ENCODE data around the gene NXF3.
"Not testable (repeated sequence)": the region's sequence is repeated elsewhere in the genome, so short reads cannot be mapped to it uniquely, and the experiment has no call there.

NXF3 gene, protein sequence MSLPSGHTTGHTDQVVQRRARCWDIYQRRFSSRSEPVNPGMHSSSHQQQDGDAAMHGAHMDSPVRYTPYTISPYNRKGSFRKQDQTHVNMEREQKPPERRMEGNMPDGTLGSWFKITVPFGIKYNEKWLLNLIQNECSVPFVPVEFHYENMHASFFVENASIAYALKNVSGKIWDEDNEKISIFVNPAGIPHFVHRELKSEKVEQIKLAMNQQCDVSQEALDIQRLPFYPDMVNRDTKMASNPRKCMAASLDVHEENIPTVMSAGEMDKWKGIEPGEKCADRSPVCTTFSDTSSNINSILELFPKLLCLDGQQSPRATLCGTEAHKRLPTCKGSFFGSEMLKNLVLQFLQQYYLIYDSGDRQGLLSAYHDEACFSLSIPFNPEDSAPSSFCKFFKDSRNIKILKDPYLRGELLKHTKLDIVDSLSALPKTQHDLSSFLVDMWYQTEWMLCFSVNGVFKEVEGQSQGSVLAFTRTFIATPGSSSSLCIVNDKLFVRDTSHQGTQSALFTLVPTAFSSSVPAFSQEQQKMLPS

DNA sequence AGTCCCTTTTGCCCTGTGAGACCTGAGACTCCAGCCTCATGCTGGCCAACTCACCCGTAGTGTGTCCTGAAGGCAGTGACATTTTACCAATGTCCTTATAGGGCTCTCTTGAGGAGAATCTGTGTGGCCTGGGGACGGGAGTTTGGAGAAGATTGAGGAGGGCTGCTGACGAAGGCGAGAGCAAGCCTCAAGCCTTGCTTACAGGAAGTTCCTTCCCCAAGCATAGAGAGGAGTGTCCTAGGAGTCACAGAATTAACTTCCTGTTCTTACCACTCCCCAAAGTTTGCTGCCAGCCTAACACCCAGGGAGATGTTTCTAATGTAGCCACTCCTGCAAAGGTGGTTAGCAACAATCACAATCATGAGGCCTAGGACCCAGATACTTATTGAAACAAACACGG is at the start of gene NXF3:
Gene NXF3, minus strand, starts transcription at position 202 of the 400 bp plus-strand sequence. Its CDS starts 120 bp downstream, at position 82.
- ChIA-PET POLR2A (no interaction called here), CTCF (no interaction called here)
- TF ChIP-seq SP1 (IDR thresholded peaks at IDR 0.05): no peak
- no peak for TF ChIP-seq SUZ12 (IDR thresholded peaks at IDR 0.05)
- no peak for TF ChIP-seq CTBP1 (IDR thresholded peaks at IDR 0.05; ENCODE audit: borderline replicate concordance)
- TF ChIP-seq ARNT (IDR thresholded peaks at IDR 0.05): no peak
- TF ChIP-seq ZNF384 (IDR thresholded peaks at IDR 0.05): no peak
- no peak for TF ChIP-seq FOXM1 (IDR thresholded peaks at IDR 0.05; ENCODE audit: borderline replicate concordance)
- no peak for TF ChIP-seq L3MBTL2 (conservative IDR thresholded peaks at IDR 0.05)
- TF ChIP-seq FOXA1 (IDR thresholded peaks at IDR 0.05): no peak
- TF ChIP-seq, protein P1, sequence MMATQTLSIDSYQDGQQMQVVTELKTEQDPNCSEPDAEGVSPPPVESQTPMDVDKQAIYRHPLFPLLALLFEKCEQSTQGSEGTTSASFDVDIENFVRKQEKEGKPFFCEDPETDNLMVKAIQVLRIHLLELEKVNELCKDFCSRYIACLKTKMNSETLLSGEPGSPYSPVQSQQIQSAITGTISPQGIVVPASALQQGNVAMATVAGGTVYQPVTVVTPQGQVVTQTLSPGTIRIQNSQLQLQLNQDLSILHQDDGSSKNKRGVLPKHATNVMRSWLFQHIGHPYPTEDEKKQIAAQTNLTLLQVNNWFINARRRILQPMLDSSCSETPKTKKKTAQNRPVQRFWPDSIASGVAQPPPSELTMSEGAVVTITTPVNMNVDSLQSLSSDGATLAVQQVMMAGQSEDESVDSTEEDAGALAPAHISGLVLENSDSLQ (IDR thresholded peaks at IDR 0.05): no peak
- no peak for TF ChIP-seq TARDBP (IDR thresholded peaks at IDR 0.05)
- no peak for TF ChIP-seq ELF4 (IDR thresholded peaks at IDR 0.05)
- TF ChIP-seq FOXK2 (IDR thresholded peaks at IDR 0.05): no peak
- TF ChIP-seq LEF1 (IDR thresholded peaks at IDR 0.05; ENCODE audit: borderline replicate concordance): no peak
- DNase-seq (ENCODE audit: extremely low spot score): no peak

DNA sequence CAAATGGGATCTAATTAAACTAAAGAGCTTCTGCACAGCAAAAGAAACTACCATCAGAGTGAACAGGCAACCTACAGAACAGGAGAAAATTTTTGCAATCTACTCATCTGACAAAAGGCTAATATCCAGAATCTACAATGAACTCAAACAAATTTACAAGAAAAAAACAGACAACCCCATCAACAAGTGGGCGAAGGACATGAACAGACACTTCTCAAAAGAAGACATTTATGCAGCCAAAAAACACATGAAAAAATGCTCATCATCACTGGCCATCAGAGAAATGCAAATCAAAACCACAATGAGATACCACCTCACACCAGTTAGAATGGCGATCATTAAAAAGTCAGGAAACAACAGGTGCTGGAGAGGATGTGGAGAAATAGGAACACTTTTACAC is 43.6 kb upstream of the NXF3 start:
- DNase-seq (ENCODE audit: extremely low spot score); POLR2A ChIA-PET: not testable (repeated sequence)

DNA sequence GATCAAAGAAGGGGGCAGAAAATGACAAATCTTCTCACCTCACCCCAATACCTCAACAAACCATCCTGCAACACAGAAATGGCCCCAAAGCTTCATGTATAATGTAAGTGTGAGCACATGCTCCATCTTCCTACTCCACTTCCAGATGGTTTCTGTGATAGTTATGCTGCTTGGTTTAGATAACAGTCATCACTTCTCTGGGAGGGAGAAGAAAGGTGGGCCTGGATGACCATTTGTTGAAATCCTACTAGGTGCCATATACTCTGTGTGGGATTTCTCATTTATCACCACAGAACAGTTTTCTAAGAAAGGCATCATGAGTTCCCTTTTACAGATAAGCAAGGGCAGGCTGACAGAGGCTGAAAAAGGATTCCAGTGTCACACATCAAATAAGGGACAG is 31.3 kb upstream of the NXF3 start:
- no peak for DNase-seq (ENCODE audit: extremely low spot score)

More for the DNA sequence above, 43.6 kb upstream of the NXF3 start:
- CTCF ChIA-PET: not testable (repeated sequence)

DNA sequence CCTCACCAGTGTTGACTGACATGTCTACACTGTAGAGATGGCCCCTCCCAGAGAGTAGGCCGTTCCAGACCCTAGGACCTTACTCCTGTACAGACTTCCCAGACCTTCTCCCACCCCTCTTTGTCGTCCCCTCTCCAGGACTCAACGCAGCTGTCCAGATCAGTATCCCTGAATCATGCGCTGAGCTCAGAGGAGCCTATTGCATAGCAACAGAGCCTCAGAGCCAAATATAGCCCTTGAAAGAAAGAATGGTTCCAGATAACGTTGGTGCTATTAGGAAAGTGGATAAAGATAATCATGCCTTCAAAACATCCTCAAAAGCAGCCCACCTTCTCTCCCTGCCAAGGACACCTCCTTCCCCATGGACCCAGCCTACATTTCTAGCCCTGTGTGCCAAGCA is 27.8 kb upstream of the NXF3 start:
- ChIA-PET POLR2A (no interaction called here), CTCF (no interaction called here)

More for the DNA sequence above, 31.3 kb upstream of the NXF3 start:
- ChIA-PET CTCF (no interaction called here), POLR2A (no interaction called here)
- no peak for TF ChIP-seq LEF1 (IDR thresholded peaks at IDR 0.05; ENCODE audit: borderline replicate concordance)
- no peak for TF ChIP-seq CTBP1 (IDR thresholded peaks at IDR 0.05; ENCODE audit: borderline replicate concordance)
- TF ChIP-seq SP1 (IDR thresholded peaks at IDR 0.05): no peak

DNA sequence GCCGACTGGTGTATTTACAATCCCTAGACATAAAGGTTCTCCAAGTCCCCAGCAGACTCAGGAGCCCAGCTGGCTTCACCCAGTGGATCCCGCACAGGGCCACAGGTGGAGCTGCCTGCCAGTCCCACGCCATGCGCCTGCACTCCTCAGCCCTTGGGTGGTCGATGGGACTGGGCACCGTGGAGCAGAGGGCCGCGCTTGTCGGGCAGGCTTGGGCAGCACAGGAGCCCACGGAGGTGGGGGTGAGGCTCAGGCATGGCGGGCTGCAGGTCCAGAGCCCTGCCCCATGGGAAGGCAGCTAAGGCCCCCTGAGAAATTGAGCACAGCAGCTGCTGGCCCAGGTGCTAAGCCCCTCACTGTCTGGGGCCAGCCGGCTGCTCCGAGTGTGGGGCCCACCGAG is 24.0 kb upstream of the NXF3 start:
- POLR2A ChIA-PET; CTCF ChIA-PET; DNase-seq (ENCODE audit: extremely low spot score): not testable (repeated sequence)

More for the DNA sequence above, 27.8 kb upstream of the NXF3 start:
- no peak for TF ChIP-seq FOXK2 (IDR thresholded peaks at IDR 0.05)
- TF ChIP-seq BHLHE40 (IDR thresholded peaks at IDR 0.05; ENCODE audit: borderline replicate concordance): no peak
- TF ChIP-seq CTBP1 (IDR thresholded peaks at IDR 0.05; ENCODE audit: borderline replicate concordance): no peak
- TF ChIP-seq FOXA1 (IDR thresholded peaks at IDR 0.05): no peak
- no peak for DNase-seq (ENCODE audit: extremely low spot score)

DNA sequence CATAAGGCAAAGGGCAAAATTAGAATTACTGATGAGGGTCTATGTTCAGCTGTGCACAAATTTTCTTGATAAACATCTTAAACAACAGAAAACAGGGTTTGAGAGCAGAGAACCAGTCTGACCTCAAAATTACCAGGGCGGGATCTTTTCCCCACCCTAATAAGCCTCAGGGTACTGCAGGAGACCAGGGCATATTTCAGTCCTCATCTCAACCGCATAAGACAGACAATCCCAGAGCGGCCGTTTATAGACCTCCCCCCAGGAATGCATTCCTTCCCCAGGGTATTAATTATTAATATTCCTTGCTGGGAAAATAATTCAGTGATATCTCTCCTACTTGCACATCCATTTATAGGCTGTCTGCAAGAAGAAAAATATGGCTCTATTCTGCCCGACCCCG is 16.6 kb upstream of the NXF3 start:
- POLR2A ChIA-PET; DNase-seq (ENCODE audit: extremely low spot score); CTCF ChIA-PET: not testable (repeated sequence)

DNA sequence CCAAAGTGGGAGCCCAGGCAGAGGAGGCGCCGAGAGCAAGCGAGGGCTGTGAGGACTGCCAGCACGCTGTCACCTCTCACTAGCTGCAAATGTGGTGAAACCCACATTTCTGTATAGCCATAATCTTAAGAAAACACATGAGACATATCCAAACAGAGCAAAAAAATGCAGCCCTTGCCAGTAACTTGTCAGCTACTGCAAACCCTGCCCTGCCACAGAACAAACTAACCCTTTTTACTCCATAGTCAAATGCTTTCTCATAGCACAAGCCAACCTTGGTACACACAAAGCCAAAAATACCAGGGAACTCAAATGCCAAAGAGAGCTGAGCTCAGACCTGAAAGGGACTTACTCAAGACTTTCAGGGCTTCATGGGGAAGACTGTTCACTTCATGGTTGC is 14.9 kb upstream of the NXF3 start:
- no peak for DNase-seq (ENCODE audit: extremely low spot score)
- ChIA-PET CTCF (no interaction called here), POLR2A (no interaction called here)
- TF ChIP-seq FOXA1 (IDR thresholded peaks at IDR 0.05) (no peak), NFRKB (IDR thresholded peaks at IDR 0.05) (no peak), BHLHE40 (IDR thresholded peaks at IDR 0.05; ENCODE audit: borderline replicate concordance) (no peak), CTBP1 (IDR thresholded peaks at IDR 0.05; ENCODE audit: borderline replicate concordance) (no peak), HDGF (IDR thresholded peaks at IDR 0.05; ENCODE audit: borderline replicate concordance) (no peak), FOXM1 (IDR thresholded peaks at IDR 0.05; ENCODE audit: borderline replicate concordance) (no peak), L3MBTL2 (conservative IDR thresholded peaks at IDR 0.05) (no peak), LEF1 (IDR thresholded peaks at IDR 0.05; ENCODE audit: borderline replicate concordance) (no peak), SUZ12 (IDR thresholded peaks at IDR 0.05) (no peak), SP1 (IDR thresholded peaks at IDR 0.05) (no peak), FOXK2 (IDR thresholded peaks at IDR 0.05) (no peak), TARDBP (IDR thresholded peaks at IDR 0.05) (no peak), ELF4 (IDR thresholded peaks at IDR 0.05) (no peak)
- TF ChIP-seq, protein P1 (IDR thresholded peaks at IDR 0.05): no peak

DNA sequence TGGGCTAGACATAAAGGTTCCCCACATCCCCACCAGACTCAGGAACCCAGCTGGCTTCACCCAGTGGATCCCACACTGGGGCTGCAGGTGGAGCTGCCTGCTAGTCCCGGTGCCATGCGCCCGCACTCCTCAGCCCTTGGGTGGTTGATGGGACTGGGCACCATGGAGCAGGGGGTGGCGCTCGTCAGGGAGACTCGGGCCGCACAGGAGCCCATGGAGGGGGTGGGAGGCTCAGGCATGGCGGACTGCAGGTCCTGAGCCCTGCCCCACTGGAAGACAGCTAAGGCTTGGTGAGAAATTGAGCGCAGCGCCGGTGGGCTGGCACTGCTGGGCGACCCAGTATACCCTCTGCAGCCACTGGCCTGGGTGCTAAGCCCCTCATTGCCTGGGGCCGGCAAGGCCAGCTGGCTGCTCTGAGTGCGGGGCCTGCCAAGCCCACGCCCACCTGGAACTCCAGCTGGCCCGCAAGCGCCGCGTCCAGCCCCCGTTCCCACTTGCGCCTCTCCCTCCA is 14.3 kb upstream of the NXF3 start:
- DNase-seq (ENCODE audit: extremely low spot score); CTCF ChIA-PET; POLR2A ChIA-PET: not testable (repeated sequence)

DNA sequence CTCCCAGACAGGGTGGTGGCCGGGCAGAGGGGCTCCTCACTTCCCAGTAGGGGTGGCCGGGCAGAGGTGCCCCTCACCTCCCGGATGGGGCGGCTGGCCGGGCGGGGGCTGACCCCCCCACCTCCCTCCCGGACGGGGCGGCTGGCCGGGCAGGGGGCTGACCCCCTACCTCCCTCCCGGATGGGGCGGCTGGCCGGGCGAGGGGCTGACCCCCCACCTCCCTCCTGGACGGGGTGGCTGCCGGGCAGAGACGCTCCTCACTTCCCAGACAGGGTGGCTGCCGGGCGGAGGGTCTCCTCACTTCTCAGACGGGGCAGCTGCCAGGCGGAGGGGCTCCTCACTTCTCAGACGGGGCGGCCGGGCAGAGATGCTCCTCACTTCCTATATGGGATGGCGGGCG is 11.4 kb upstream of the NXF3 start:
- CTCF ChIA-PET; POLR2A ChIA-PET; DNase-seq (ENCODE audit: extremely low spot score): not testable (repeated sequence)

DNA sequence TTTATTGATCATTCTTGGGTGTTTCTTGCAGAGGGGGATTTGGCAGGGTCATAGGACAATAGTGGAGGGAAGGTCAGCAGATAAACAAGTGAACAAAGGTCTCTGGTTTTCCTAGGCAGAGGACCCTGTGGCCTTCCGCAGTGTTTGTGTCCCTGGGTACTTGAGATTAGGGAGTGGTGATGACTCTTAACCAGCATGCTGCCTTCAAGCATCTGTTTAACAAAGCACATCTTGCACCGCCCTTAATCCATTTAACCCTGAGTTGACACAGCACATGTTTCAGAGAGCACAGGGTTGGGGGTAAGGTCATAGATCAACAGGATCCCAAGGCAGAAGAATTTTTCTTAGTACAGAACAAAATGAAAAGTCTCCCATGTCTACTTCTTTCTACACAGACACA is 10.9 kb upstream of the NXF3 start:
- POLR2A ChIA-PET; DNase-seq (ENCODE audit: extremely low spot score); CTCF ChIA-PET: not testable (repeated sequence)
